ENCODE results near the gene ETV6.

ETV6 gene

DNA sequence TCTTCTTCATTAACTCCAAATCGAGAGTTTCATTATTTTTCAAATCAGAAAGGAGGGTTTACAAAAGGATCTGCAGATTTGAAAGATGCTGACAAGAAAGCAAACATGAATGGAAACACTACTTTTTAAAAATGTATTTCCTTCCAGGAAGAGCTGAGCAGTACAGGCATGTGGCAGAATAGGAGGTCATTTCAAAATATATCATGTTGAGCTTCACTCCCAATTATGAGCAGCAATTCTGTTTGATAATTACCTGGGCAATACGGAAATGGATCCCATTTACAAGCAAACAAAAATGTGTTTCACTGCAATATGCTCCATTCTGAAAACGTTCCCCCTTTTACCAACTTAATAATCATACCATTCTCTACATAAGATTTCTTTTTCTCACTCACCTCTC is 273.6 kb downstream of the ETV6 start:
- no peak for DNase-seq (ENCODE audit: low read depth)

- no peak for DNase-seq (ENCODE audit: low read depth)
Measured at GRCh38 chr12:11927286-11927935, 277.9 kb downstream of the ETV6 start.

- no peak for DNase-seq (ENCODE audit: low read depth)
Measured at GRCh38 chr12:11929714-11930113, 280.2 kb downstream of the ETV6 start.

DNA sequence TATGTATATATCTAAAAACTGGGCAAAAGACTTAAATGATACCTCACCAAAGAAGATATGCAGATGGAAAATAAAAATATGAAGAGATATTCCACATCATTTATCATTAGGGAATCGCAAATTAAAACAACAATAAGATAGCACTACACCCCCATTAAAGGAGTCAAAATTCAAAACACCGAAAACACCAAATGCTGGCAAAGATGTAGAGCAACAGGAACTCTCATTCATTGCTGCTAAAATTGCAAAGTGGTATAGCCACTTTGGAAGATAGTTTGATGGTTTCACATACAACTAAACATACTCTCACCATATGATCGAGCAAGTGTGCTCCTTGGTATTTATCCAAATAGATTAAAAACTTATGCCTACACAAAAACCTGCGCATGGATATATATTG is 289.7 kb downstream of the ETV6 start:
- no peak for DNase-seq (ENCODE audit: low read depth)

DNA sequence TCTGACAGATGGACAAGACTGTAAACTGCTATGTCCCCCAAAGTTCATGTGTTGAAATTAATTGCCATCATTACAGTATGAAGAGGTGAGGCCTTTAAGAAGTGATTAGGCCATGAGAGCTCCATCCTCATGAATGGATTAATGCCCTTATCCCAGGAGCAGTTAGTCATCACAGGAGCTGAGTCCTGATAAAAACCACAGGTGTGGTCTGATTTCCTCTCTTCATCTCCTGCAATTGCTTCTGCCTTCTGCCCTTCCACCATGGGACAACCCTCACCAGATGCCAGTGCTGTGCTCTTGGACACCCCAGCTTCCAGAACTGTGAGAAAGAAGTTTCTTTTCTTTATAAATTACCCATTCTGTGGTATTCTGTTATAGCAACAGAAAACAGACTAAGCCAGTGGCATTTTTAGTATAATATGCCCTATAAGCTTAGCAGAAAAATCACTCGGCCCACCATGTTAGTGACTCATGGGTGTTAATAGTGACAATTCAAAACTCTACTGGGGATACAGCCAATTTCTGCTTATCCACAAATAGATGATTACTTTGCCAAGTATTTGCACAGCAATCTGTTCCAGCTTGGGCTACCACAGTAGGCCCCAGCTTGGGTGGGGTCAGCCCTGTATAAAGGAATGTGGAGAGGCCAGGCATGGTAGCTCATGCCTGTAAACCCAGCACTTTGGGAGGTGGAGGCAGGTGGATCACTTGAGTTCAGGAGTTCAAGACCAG is 292.3 kb downstream of the ETV6 start:
- DNase-seq (ENCODE audit: low read depth): no peak

DNA sequence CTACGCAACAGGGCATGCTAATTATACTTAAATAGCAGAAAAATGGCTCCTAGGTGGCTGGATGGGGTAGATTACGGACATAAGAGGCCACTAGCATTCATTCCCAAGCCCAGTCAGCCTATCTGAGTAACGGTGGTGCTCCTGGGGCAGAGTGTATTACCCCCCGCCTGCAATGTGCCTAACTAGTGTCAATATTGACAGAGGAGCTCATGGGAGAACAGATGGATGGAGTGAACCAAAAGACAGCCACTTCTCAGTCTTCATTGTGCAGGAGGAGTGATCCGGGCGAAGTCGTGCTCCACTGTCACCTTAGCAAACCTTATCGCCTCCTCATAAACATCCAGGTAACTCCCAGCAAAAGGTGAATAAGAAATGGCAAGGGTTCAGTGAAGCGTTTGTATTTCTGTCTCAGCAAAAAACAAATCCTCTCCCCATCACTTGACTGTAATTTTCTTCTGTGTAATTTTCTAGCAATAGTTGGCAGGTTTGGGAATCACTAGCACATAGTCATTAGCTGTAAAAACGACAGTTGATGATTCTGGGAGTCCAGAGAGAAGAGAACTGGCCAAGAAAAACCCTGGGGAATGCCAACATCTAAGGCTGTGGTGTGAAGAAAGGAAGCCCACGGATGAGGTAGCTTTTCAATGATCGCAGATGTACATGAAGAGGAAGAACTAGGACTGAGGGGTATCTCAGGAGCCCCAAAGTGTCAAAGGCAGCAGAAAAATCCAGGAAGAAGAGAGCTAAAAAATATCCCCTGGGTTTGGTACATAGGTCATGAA is 294.6 kb downstream of the ETV6 start:
- DNase-seq (ENCODE audit: low read depth): no peak
